ENCODE measurements around the gene PSME3IP1.

The PSME3IP1 gene

GRCh38 chr16:57185945-57186871, at the start of gene PSME3IP1, which contains the start of gene RSPRY1:
Gene PSME3IP1 (minus strand): TSS chr16:57186039. CDS start chr16:57173854, 12,185 bp downstream.
Gene RSPRY1 (plus strand): TSS chr16:57186329. CDS start chr16:57204659, 18,330 bp downstream.
- H3K4me3 ChIP-seq (ENCODE audit: low read depth, low read length), result peak within 1 kb of the TSS; percentile 93
- peak; percentile 98 for DNase-seq (ENCODE audit: low read depth)

GRCh38 chr16:57235128-57236021, 49.5 kb upstream of the PSME3IP1 start:
- no peak overlapping the region for H3K4me3 ChIP-seq (ENCODE audit: low read depth, low read length)
- DNase-seq (ENCODE audit: low read depth), result peak; percentile 48

GRCh38 chr16:57234707-57235092, 48.9 kb upstream of the PSME3IP1 start:
- H3K4me3 ChIP-seq (ENCODE audit: low read depth, low read length), result no peak overlapping the region
- no peak for DNase-seq (ENCODE audit: low read depth)

- no peak overlapping the region for H3K4me3 ChIP-seq (ENCODE audit: low read depth, low read length)
- no peak for DNase-seq (ENCODE audit: low read depth)
Measured at GRCh38 chr16:57233944-57234706, 48.3 kb upstream of the PSME3IP1 start.

- no peak for DNase-seq (ENCODE audit: low read depth)
- H3K4me3 ChIP-seq (ENCODE audit: low read depth, low read length), result no peak overlapping the region
Measured at GRCh38 chr16:57231821-57232350, 46.0 kb upstream of the PSME3IP1 start.

GRCh38 chr16:57229079-57229478, 43.2 kb upstream of the PSME3IP1 start:
- DNase-seq (ENCODE audit: low read depth), result no peak
- no peak overlapping the region for H3K4me3 ChIP-seq (ENCODE audit: low read depth, low read length)

GRCh38 chr16:57226701-57227621, 41.1 kb upstream of the PSME3IP1 start:
- DNase-seq (ENCODE audit: low read depth), result no peak

GRCh38 chr16:57225978-57226377, 40.1 kb upstream of the PSME3IP1 start:
- H3K4me3 ChIP-seq (ENCODE audit: low read depth, low read length), result no peak overlapping the region
- no peak for DNase-seq (ENCODE audit: low read depth)

More at GRCh38 chr16:57226701-57227621, 41.1 kb upstream of the PSME3IP1 start:
- H3K4me3 ChIP-seq (ENCODE audit: low read depth, low read length), result no peak overlapping the region

GRCh38 chr16:57224651-57225335, 39.0 kb upstream of the PSME3IP1 start:
- H3K4me3 ChIP-seq (ENCODE audit: low read depth, low read length), result no peak overlapping the region
- DNase-seq (ENCODE audit: low read depth), result no peak

GRCh38 chr16:57223057-57223456, 37.2 kb upstream of the PSME3IP1 start:
- no peak overlapping the region for H3K4me3 ChIP-seq (ENCODE audit: low read depth, low read length)
- DNase-seq (ENCODE audit: low read depth), result no peak

GRCh38 chr16:57216968-57217367, 31.1 kb upstream of the PSME3IP1 start:
- DNase-seq (ENCODE audit: low read depth), result no peak
- no peak overlapping the region for H3K4me3 ChIP-seq (ENCODE audit: low read depth, low read length)

- DNase-seq (ENCODE audit: low read depth), result no peak
- H3K4me3 ChIP-seq (ENCODE audit: low read depth, low read length), result no peak overlapping the region
Measured at GRCh38 chr16:57213462-57213861, 27.6 kb upstream of the PSME3IP1 start.

- DNase-seq (ENCODE audit: low read depth), result no peak
- no peak overlapping the region for H3K4me3 ChIP-seq (ENCODE audit: low read depth, low read length)
Measured at GRCh38 chr16:57209780-57210179, 23.9 kb upstream of the PSME3IP1 start.

- no peak overlapping the region for H3K4me3 ChIP-seq (ENCODE audit: low read depth, low read length)
- no peak for DNase-seq (ENCODE audit: low read depth)
Measured at GRCh38 chr16:57208926-57209325, 23.1 kb upstream of the PSME3IP1 start.

GRCh38 chr16:57204675-57205074, 18.8 kb upstream of the PSME3IP1 start:
- no peak for DNase-seq (ENCODE audit: low read depth)
- no peak overlapping the region for H3K4me3 ChIP-seq (ENCODE audit: low read depth, low read length)

GRCh38 chr16:57203451-57203850, 17.6 kb upstream of the PSME3IP1 start:
- no peak for DNase-seq (ENCODE audit: low read depth)
- no peak overlapping the region for H3K4me3 ChIP-seq (ENCODE audit: low read depth, low read length)

GRCh38 chr16:57202095-57202886, 16.5 kb upstream of the PSME3IP1 start:
- DNase-seq (ENCODE audit: low read depth), result no peak
- H3K4me3 ChIP-seq (ENCODE audit: low read depth, low read length), result no peak overlapping the region

Data from skeletal muscle cell (primary cell).